GM12864 (cell line): Measurements from ENCODE around the gene NCBP3.

ENCODE experiments used
- DNase-seq: peaks from one replicate; pipeline ENCODE4 v3.0.0-alpha.2; 2011; ENCODE audit warnings: low read depth
- H3K4me3 ChIP-seq: 2 replicates; pipeline ENCODE4 v1.5.1; 2011; ENCODE audit warnings: mild to moderate bottlenecking, low read depth, low read length, control low read depth
- TF ChIP-seq, protein P1 (sequence below): IDR thresholded peaks from 2 replicates; pipeline ENCODE4 v1.5.1; 2011; ENCODE audit warnings: low read depth, mild to moderate bottlenecking, moderate library complexity, low read length, control low read depth, inconsistent platforms; ENCODE audit errors: missing control alignments

The NCBP3 gene

DNA sequence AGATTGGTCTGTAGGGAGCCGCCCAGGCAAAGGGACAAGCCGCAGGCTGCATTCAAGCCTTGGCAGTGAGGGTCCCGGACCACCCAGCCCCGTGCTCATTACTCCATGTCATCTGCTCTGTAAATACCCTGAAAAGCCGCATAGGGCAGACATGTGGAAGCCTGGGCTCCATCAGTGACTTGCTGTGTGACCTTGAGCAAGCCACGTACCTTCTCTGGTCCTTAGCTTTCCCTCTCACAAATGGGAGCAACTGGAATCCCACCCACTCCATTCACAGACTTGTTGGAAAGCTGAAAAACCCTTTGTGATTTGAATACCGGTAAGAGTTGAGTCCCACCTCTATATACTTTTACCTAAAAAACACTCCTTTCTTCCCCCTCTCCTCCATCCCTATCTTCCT lies 34.9 kb upstream of the NCBP3 start:
- H3K4me3 ChIP-seq = no peak overlapping the region
- no peak for DNase-seq
- TF ChIP-seq, protein P1, sequence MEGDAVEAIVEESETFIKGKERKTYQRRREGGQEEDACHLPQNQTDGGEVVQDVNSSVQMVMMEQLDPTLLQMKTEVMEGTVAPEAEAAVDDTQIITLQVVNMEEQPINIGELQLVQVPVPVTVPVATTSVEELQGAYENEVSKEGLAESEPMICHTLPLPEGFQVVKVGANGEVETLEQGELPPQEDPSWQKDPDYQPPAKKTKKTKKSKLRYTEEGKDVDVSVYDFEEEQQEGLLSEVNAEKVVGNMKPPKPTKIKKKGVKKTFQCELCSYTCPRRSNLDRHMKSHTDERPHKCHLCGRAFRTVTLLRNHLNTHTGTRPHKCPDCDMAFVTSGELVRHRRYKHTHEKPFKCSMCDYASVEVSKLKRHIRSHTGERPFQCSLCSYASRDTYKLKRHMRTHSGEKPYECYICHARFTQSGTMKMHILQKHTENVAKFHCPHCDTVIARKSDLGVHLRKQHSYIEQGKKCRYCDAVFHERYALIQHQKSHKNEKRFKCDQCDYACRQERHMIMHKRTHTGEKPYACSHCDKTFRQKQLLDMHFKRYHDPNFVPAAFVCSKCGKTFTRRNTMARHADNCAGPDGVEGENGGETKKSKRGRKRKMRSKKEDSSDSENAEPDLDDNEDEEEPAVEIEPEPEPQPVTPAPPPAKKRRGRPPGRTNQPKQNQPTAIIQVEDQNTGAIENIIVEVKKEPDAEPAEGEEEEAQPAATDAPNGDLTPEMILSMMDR = no peak

- DNase-seq = no peak
- TF ChIP-seq, protein P1 = no peak
- no peak overlapping the region for H3K4me3 ChIP-seq
These were observed 33.8 kb upstream of the NCBP3 start for GRCh38 chr17:3879591-3880417.

DNA sequence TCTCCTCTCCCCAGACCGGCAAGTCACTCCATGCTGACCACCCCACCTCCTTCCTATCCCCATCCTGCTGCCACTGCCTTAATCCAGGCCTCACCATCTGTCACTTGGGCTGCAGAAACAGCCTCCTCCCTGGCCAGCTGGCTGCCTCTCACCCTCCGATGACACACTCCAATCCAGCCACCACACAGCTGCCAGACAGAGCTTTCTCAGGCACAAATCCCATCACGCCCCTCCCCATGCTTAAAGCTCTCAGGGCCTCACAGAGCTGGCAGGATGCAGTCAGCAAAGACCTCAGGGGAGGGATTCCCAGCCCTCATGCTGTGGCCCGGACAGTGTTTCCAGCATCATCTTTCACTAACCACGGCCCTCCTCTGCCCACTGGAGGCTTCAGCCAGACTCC lies 33.1 kb upstream of the NCBP3 start:
- no peak overlapping the region for H3K4me3 ChIP-seq
- TF ChIP-seq, protein P1 = no peak
- no peak for DNase-seq

DNA sequence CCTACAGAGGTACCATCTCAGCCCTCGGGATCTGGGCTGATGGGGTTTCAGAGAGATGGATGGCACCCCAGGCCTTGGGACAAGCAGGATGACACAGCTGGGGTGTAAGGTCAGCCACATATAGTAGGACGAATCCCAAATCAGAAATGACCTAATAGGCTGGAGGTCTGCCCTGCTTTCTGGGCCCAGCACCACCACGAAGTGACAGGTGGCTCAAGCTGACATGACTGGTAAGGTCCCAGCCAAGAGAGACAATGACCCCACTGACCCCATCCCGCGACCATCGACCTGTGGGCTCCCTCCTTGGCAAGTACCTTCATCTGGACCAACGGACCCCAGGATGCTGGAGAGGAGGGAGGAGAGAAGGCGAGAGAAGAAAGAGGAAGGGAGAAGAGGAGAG lies 31.2 kb upstream of the NCBP3 start:
- DNase-seq = no peak
- TF ChIP-seq, protein P1 = no peak
- no peak overlapping the region for H3K4me3 ChIP-seq

- TF ChIP-seq, protein P1 = no peak
- no peak for DNase-seq
- H3K4me3 ChIP-seq = no peak overlapping the region
These were observed 29.3 kb upstream of the NCBP3 start for GRCh38 chr17:3875317-3875716.

DNA sequence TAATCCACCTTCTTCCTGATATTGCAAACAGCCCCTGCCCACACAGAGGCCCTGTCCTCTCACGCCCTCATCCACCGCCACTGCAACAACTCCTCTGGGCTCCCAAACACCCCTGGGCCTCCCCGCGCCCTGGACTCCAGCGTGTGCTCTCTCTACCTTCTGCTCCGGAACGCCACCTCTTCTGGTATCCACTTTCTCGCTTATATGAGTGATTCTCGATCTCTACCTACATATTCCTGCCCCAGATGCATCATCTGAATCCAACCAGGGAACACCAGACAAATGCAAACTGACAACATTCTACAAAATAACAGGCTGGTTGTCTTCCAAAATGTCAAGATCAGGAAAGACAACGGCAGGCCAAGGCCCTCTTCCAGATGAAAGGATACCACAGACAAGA lies 27.8 kb upstream of the NCBP3 start:
- TF ChIP-seq, protein P1 = no peak
- H3K4me3 ChIP-seq = no peak overlapping the region
- DNase-seq = no peak

- DNase-seq = no peak
- no peak overlapping the region for H3K4me3 ChIP-seq
- TF ChIP-seq, protein P1 = no peak
These were observed 24.8 kb upstream of the NCBP3 start for GRCh38 chr17:3870871-3871306.
